MV-4-11 (cell line): ENCODE measurements around the gene MYO6.

Source experiments
- DNase-seq: peaks from one replicate; lab custom pipeline; 2025; lab: John Stamatoyannopoulos, UW

MYO6 gene

GRCh38 chr6:75947935-75948334 is 198.9 kb downstream of the MYO6 start:
- no peak for DNase-seq

- DNase-seq: no peak
These were observed 203.1 kb downstream of the MYO6 start for GRCh38 chr6:75952128-75952527.

DNA sequence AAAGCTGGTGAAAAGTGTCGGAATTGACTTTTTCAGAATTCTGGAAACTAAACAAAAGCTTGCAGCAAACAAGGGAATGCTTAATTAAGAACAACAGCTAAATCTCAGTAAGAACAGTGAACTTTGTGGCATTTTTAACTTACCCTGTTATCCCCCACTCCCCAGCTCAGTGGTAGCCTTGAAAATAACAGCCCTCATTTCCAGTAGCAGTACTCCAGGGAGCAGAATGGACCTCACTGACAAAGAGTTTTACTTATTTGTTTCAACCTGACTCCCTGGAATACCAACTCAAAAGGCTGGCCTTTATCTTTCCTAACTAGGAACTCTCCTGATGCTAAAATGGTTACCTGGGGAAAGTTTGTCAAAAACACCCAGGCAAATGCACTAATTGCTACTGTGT is 214.5 kb downstream of the MYO6 start:
- no peak for DNase-seq

GRCh38 chr6:75968143-75968542 is 219.1 kb downstream of the MYO6 start:
- DNase-seq: no peak
